Neuron (in vitro differentiated cells): ENCODE measurements around the gene ECHDC3.
"Not testable (repeated sequence)": the region's sequence is repeated elsewhere in the genome, so short reads cannot be mapped to it uniquely, and the experiment has no call there.

Source experiments
- H2AFZ ChIP-seq: one replicate; pipeline ENCODE4 v1.6.1; 2013; ENCODE audit warnings: low read depth, mild to moderate bottlenecking, inconsistent platforms, low read length, moderate library complexity
- H3K27me3 ChIP-seq: one replicate; pipeline ENCODE4 v1.6.1; 2013; ENCODE audit warnings: low read length; ENCODE audit not compliant: insufficient read depth
- H3K36me3 ChIP-seq: one replicate; pipeline ENCODE4 v1.6.1; 2013; ENCODE audit warnings: low read length; ENCODE audit not compliant: insufficient read depth
- H3K4me1 ChIP-seq: one replicate; pipeline ENCODE4 v1.6.1; 2013; ENCODE audit warnings: low read length; ENCODE audit not compliant: insufficient read depth
- H3K4me3 ChIP-seq: 2 replicates; pipeline ENCODE4 v1.5.1; 2013; ENCODE audit warnings: mild to moderate bottlenecking, low read length, moderate library complexity
- H3K9me3 ChIP-seq: one replicate; pipeline ENCODE4 v1.6.1; 2013; ENCODE audit warnings: low read length

The ECHDC3 gene

DNA sequence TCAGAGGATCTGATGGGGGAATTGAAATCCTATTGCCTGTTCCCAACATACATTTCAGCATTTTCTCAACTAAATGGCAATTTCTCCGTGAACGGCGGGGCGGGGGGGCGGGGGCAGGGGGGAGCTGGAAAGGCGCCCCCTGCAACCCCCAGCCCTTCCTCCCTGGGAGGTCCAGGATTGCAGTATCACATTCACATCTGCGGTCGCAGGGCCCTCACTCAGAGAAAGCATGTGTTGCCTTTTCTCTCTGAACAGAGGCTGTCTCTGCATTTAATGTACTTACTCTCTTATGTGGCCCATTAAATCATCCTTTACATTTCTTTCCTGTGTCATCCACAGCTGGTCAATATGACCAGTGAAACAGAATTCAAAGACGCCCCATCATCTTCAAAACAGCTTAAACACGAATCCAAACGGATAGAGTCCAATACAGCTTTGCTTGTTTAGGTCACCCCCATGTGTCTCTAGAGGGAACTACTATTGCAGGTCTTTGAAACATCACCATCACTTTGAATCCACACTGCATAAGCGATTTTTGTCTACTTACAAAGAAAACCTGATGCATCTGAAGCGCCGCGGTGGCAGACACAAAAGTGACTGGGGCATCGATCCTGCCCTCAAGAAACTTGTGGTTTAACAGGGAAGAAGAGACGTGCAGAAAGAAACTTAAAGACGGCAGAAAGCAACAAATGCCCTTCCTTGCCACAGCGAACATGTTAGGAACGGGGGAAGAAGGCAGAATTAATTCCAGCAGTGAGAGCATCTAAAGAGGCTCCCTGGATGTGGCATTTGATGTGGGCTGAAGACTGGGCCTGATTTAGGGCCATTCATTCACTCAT, 17.0 kb upstream of the ECHDC3 start:
- Histone ChIP-seq H3K9me3 (peaks cover under 1% of the 10 kb centered on the region), H2AFZ (no peak overlapping the region)

DNA sequence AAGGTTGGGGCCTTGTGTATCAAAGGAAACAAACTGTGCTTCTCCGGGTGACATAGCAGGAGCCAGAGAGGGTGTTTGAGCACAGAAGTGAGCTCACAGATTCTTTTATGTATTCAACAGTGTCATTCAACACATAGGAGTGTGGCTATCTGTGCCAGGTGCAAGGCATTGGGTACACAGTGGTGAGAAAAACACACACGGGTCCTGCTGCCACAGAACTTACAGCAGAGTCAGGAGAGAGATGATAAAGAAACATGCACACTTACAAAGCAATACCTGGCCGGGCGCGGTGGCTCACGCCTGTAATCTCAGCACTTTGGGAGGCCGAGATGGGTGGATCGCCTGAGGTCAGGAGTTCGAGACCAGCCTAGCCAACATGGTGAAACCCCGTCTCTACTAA, 16.3 kb upstream of the ECHDC3 start:
- Histone ChIP-seq H3K4me1 (no peaks in the 10 kb centered on the region), H3K27me3 (no peaks in the 10 kb centered on the region), H3K9me3 (peaks cover 8% of the 10 kb centered on the region), H3K36me3 (no peaks in the 10 kb centered on the region), H3K4me3 (no peak overlapping the region), H2AFZ (no peak overlapping the region)

More for the DNA sequence above, 17.0 kb upstream of the ECHDC3 start:
- H3K36me3 ChIP-seq: no peaks in the 10 kb centered on the region
- H3K4me1 ChIP-seq: no peaks in the 10 kb centered on the region
- no peaks in the 10 kb centered on the region for H3K27me3 ChIP-seq
- no peak overlapping the region for H3K4me3 ChIP-seq

DNA sequence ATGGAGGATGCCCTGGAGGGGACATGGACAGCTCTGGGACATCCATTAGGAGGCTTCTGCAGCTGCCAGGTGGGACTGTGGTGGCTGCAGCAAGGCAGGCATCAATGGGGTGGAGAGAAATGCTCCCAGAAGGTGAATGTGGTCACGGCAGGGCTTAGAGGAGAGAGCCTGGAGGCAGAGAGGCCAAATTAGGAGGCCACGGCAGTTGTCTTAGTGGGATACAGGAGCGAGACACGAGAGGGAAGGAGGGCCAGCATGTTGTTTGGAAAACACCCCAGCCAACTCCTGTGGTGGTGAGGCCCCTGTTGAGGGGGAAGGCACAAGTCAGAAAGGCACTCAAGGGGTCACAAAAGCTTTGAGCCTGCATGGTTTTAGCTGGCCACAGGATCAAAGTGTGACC, 14.6 kb upstream of the ECHDC3 start:
- Histone ChIP-seq H2AFZ (no peak overlapping the region), H3K4me3 (no peak overlapping the region), H3K36me3 (no peaks in the 10 kb centered on the region), H3K9me3 (peaks cover 8% of the 10 kb centered on the region), H3K4me1 (no peaks in the 10 kb centered on the region), H3K27me3 (no peaks in the 10 kb centered on the region)

DNA sequence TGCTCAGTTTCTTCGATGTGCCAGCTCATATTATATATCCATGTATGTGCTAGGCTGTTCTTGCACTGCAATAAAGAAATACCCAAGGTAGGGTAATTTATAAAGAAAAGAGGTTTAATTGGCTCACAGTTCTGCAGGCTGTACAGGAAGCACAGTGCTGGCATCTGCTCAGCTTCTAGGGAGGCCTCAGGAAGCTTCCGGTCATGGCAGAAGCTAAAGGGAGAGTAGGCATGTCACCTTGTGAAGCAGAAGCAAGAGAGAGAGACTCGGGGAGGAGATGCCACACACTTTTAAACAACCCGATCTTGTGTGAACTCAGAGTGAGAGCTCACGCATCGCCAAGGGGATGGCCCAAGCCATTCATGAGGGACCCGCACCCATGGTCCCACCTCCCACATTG, 13.8 kb upstream of the ECHDC3 start:
- Histone ChIP-seq H2AFZ (no peak overlapping the region), H3K27me3 (no peaks in the 10 kb centered on the region), H3K4me1 (no peaks in the 10 kb centered on the region), H3K4me3 (no peak overlapping the region), H3K36me3 (no peaks in the 10 kb centered on the region), H3K9me3 (peaks cover 8% of the 10 kb centered on the region)

DNA sequence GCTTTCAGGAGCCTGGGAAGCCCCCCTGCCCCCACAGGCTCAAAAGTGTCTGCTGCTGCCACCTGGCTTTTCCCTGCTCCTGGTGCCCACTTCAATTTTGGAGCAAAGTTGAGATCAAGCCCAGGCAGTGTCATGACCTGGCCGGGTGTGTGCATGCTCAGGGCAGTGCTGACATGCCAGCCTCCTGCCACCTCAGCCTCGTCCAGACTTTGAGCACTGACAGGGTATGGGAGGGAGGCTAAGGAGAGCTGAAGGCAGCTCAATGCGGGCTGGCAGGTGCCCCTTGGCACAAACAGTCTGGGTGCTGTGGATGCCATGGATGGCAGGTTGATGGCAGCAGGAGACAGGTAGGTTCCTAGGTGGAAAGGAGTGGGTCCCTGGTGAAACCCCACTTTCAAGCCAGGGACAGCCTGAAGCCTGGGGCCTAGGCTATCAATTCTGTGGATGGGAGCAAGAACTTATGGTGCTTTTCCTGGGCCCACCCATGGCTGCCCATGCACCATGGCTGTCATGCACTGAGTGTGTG, 12.3 kb upstream of the ECHDC3 start:
- H2AFZ ChIP-seq: no peak overlapping the region
- H3K36me3 ChIP-seq: no peaks in the 10 kb centered on the region
- H3K27me3 ChIP-seq: no peaks in the 10 kb centered on the region
- H3K4me1 ChIP-seq: no peaks in the 10 kb centered on the region
- no peak overlapping the region for H3K4me3 ChIP-seq
- H3K9me3 ChIP-seq: peaks cover 8% of the 10 kb centered on the region

DNA sequence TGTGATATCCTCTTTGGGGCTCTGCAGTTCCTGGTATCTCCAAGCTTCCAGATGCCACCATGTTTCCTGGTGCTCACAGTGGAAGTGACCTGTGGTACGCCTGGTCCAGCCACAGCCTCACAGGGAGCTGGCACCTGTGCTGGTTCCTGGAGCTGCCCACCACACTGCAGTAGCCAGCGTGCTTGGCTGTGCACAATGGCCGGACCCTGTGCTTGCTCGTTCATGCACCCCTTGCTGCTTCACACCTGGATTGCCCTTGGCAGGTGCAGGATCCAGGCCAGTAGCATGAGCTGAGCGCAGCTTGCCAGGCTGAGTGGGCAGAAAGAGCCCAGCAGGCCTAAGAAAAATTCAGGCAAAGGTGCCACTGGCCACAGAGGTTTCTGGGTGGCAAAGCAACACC, 11.4 kb upstream of the ECHDC3 start:
- Histone ChIP-seq H3K36me3 (no peaks in the 10 kb centered on the region), H3K27me3 (no peaks in the 10 kb centered on the region), H3K4me3 (no peak overlapping the region), H3K9me3 (peaks cover 8% of the 10 kb centered on the region), H2AFZ (no peak overlapping the region), H3K4me1 (no peaks in the 10 kb centered on the region)

DNA sequence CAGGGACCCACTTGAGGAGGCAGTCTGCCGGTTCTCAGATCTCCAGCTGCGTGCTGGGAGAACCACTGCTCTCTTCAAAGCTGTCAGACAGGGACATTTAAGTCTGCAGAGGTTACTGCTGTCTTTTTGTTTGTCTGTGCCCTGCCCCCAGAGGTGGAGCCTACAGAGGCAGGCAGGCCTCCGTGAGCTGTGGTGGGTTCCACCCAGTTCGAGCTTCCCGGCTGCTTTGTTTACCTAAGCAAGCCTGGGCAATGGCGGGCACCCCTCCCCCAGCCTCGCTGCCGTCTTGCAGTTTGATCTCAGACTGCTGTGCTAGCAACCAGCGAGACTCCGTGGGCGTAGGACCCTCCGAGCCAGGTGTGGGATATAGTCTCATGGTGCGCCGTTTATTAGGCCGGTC, 5.4 kb upstream of the ECHDC3 start:
- H3K36me3 ChIP-seq, H2AFZ ChIP-seq, H3K9me3 ChIP-seq, H3K27me3 ChIP-seq, H3K4me3 ChIP-seq, H3K4me1 ChIP-seq: not testable (repeated sequence)

DNA sequence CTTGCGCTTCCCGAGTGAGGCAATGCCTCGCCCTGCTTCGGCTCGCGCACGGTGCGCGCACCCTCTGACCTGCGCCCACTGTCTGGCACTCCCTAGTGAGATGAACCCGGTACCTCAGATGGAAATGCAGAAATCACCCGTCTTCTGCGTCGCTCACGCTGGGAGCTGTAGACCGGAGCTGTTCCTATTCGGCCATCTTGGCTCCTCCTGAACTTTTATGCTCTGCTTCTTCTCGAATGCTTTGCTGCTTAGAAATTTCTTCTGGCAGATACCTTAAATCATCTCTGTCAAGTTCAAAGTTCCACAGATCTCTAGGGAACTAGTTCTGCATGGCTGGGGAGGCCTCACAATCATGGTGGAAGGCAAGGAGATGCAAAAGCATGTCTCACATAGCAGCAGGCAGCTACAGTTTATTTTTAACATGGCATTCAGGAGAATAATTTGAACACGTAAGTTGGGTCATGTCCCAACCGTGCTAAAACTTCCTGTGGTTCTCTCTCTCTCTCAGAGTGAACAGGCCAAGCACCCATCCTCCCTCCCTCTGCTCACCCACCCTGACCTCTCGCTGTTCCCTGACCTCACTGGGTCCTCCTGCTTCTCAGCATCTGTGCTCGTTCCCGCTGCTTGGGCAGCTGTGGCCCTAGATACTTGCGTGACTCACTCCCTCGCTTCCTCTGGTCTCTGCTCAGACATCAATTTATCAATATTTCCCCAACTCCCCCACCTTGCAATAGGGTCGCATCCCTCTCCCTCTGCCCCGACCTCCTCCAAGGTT, 4.7 kb upstream of the ECHDC3 start:
- not testable (repeated sequence) for H3K36me3 ChIP-seq, H3K4me1 ChIP-seq, H3K27me3 ChIP-seq, H2AFZ ChIP-seq, H3K9me3 ChIP-seq, H3K4me3 ChIP-seq

DNA sequence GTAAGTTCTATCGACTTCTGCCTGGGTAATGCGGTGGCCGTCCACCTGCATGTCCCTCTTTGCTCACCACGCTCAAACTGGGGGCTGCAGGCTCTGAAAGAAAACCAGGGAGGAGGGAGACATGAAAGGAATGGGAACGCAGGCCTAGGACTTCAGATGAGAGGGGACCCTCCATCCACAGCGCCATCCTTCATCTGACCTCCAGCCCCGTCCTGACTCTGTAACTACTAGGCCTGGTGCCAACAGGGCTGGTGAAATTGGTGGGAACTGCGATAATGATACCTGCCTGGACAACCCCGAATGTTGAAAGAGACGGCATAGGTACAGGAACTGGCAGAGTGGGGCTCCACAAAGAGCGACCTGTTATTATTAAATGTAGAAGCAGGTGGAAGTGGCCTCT, 1.3 kb upstream of the ECHDC3 start:
- Histone ChIP-seq H3K36me3 (no peaks in the 10 kb centered on the region), H3K4me1 (no peaks in the 10 kb centered on the region), H3K4me3 (no peak overlapping the region), H2AFZ (no peak overlapping the region), H3K9me3 (peaks cover 1% of the 10 kb centered on the region), H3K27me3 (peaks cover 2% of the 10 kb centered on the region)

DNA sequence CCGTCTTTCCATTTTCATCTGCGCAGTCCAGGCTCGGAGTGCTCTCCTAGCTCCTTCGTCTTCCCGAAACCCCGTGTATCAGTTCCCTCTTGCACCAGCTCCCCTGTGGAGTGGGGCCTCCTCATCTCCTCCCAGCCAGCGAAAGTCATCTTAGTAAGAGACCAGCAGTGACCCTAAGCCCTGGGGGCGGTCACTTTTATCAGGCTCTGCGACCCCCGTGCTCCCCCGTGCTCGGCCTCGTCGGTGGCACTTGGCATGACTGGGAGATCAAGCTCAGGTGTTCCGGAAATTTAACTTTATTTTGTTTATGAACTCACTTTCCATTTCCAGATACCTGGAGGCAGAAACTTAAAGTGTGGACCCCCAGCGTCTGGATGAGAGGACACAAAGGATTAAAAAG, 574 bp upstream of the ECHDC3 start:
- peaks cover 1% of the 10 kb centered on the region for H3K9me3 ChIP-seq
- no peaks in the 10 kb centered on the region for H3K4me1 ChIP-seq
- H3K27me3 ChIP-seq: peaks cover 2% of the 10 kb centered on the region
- H3K36me3 ChIP-seq: no peaks in the 10 kb centered on the region
- H3K4me3 ChIP-seq: no peak overlapping the region
- no peak overlapping the region for H2AFZ ChIP-seq

DNA sequence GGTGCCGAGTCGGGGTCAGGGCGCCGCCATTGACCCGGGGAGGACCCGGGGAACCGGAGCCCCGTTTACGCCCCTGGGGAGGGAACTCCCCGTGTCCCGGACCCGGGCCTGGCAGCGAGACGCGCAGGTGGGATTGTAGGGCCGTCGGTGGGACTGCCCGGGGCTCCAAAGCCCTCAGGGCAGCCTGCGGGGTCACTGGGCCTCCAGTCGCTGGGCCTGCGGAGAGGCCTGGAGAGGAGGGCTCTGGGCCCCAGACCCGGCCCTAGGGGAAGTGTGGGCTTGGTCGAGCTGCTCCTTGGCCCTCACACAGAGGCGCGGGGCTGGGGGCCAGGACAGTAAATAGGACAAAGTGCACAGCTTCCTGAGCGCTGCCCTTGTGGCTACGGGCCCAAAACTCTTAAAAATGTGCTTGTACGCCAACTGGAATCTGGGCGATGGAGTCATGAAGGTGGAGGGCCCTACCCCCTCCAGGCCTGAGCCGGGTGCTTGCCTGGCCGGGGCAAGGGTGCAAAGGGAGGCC, 657 bp downstream of the ECHDC3 start:
- Histone ChIP-seq H3K4me3 (no peak overlapping the region), H3K27me3 (peaks cover 2% of the 10 kb centered on the region), H3K9me3 (peaks cover 1% of the 10 kb centered on the region), H3K36me3 (no peaks in the 10 kb centered on the region), H3K4me1 (no peaks in the 10 kb centered on the region), H2AFZ (no peak overlapping the region)

DNA sequence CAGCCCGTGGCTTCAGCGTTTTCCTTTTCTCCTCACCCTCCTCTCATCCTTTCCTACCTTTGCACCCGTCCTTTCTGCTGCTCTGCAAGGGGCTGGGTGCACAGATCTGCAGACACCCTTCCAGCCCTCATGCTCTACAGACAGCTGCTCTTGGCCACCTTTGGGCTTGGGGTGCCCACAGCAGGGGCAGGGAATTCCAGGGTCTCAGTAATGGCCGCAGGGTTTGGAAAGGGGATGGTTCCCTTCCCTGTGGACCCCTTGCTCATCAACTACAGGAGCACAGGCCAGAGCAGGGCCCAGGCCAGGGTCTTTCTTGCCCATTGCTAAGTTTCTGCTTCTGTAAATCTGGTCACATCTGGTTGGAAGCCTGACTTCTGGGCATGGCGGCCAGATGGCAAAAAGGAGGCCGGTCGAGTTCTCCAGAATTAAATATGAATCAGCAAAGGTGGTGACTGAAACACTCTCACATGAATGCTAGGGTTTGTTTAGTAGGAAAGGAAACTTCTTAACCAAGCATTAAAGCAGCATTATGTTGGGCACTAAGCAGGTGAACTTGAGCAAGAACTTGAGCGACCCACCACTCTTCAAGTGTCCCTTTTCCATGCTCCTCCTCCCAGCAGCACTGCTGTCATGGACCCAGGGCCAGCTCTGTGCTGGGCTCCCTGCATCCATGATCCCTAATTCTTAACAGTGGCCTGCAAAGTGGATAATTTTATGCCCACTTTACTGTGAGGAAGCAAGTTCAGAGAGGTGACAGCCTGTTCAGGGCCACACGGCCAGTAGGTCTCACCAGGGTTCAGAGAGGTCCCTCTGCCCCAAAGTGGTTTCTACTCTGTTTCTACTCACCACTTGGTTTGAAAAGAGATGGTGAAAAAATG, 1.5 kb downstream of the ECHDC3 start:
- Histone ChIP-seq H3K36me3 (no peaks in the 10 kb centered on the region), H2AFZ (no peak overlapping the region), H3K9me3 (peaks cover 1% of the 10 kb centered on the region), H3K4me1 (no peaks in the 10 kb centered on the region), H3K27me3 (peaks cover 2% of the 10 kb centered on the region), H3K4me3 (no peak overlapping the region)
